ENCODE data around the gene HTR1B. TPM values are rescaled to one million over a fixed set of nuclear protein-coding genes. Genes with fewer than 3 reads are reported as not detected.

Gene HTR1B
- polyA plus RNA-seq, 4 donors = 0.25 to 0.46 (median 0.42) TPM

- no peak for DNase-seq (ENCODE audit: low read depth in 4 of 4, low spot score in 2 of 4)
Observed at GRCh38 chr6:77456531-77457248, 6.6 kb downstream of the HTR1B start.

- no peak for DNase-seq (ENCODE audit: low read depth in 4 of 4, low spot score in 2 of 4)
Observed at GRCh38 chr6:77455271-77455670, 8.0 kb downstream of the HTR1B start.

- no peak for DNase-seq (ENCODE audit: low read depth in 4 of 4, low spot score in 2 of 4)
Observed at GRCh38 chr6:77454386-77454785, 8.9 kb downstream of the HTR1B start.

- DNase-seq (ENCODE audit: low read depth in 4 of 4, low spot score in 2 of 4) = no peak
Observed at GRCh38 chr6:77451466-77451865, 11.8 kb downstream of the HTR1B start.

GRCh38 chr6:77450924-77451323 is 12.4 kb downstream of the HTR1B start:
- DNase-seq (ENCODE audit: low read depth in 4 of 4, low spot score in 2 of 4) = no peak

GRCh38 chr6:77448546-77448945 is 14.7 kb downstream of the HTR1B start:
- DNase-seq (ENCODE audit: low read depth in 4 of 4, low spot score in 2 of 4) = no peak

- DNase-seq (ENCODE audit: low read depth in 4 of 4, low spot score in 2 of 4) = no peak
Observed at GRCh38 chr6:77447254-77447653, 16.0 kb downstream of the HTR1B start.

- no peak for DNase-seq (ENCODE audit: low read depth in 4 of 4, low spot score in 2 of 4)
Observed at GRCh38 chr6:77446249-77446648, 17.0 kb downstream of the HTR1B start.

GRCh38 chr6:77445214-77445613 is 18.1 kb downstream of the HTR1B start:
- DNase-seq (ENCODE audit: low read depth in 4 of 4, low spot score in 2 of 4) = no peak

GRCh38 chr6:77440206-77440976 is 22.9 kb downstream of the HTR1B start:
- DNase-seq (ENCODE audit: low read depth in 4 of 4, low spot score in 2 of 4) = no peak

- no peak for DNase-seq (ENCODE audit: low read depth in 4 of 4, low spot score in 2 of 4)
Observed at GRCh38 chr6:77433888-77434287, 29.4 kb downstream of the HTR1B start.

GRCh38 chr6:77430504-77430903 is 32.8 kb downstream of the HTR1B start:
- DNase-seq (ENCODE audit: low read depth in 4 of 4, low spot score in 2 of 4) = no peak

GRCh38 chr6:77425671-77426070 is 37.6 kb downstream of the HTR1B start:
- no peak for DNase-seq (ENCODE audit: low read depth in 4 of 4, low spot score in 2 of 4)

- no peak for DNase-seq (ENCODE audit: low read depth in 4 of 4, low spot score in 2 of 4)
Observed at GRCh38 chr6:77425216-77425615, 38.1 kb downstream of the HTR1B start.

- no peak for DNase-seq (ENCODE audit: low read depth in 4 of 4, low spot score in 2 of 4)
Observed at GRCh38 chr6:77424761-77425160, 38.5 kb downstream of the HTR1B start.

- DNase-seq (ENCODE audit: low read depth in 4 of 4, low spot score in 2 of 4) = no peak
Observed at GRCh38 chr6:77416839-77417238, 46.5 kb downstream of the HTR1B start.

GRCh38 chr6:77415706-77416105 is 47.6 kb downstream of the HTR1B start:
- DNase-seq (ENCODE audit: low read depth in 4 of 4, low spot score in 2 of 4) = peak in 1 of 4 donors; percentile 9

Other genes with a start within 250 kb of the HTR1B start
- 1 to 10 TPM; 1.4 to 2.2 (median 1.8) TPM for gene MEI4, start 189.5 kb upstream of the HTR1B start, polyA plus RNA-seq (ENCODE audit: insufficient read length in 4 of 4)

Data from left renal cortex interstitium (tissue), 4 donors.